B cell (primary cell): Measurements from ENCODE around the gene GRIPAP1.

Source experiments
- CTCF ChIP-seq: fragments of 200-600 bp; IDR thresholded peaks from one replicate; pipeline ENCODE4 v1.8.0; 2022; ENCODE audit warnings: antibody characterized with exemption, mild to moderate bottlenecking
- EZH2 ChIP-seq: IDR thresholded peaks from 2 replicates; pipeline ENCODE4 v1.6.1; 2012; ENCODE audit warnings: borderline replicate concordance, low read depth, mild to moderate bottlenecking, moderate library complexity, low read length; ENCODE audit not compliant: insufficient read depth, poor library complexity, severe bottlenecking

GRCh38 chrX:48972220-48973164 is 29.6 kb downstream of the GRIPAP1 start:
- TF ChIP-seq EZH2: no peak
- peak; percentile 56 for TF ChIP-seq CTCF
